Measurements from ENCODE around the gene SLC13A3. TPM values are rescaled to one million over a fixed set of nuclear protein-coding genes. Genes with fewer than 3 reads are reported as not detected.

Gene SLC13A3
- total RNA-seq, 1 experiment from 2014 or later, result 1.3 TPM

- TF ChIP-seq CTCF (conservative IDR thresholded peaks at IDR 0.05; ENCODE audit: low read depth, low read length) (no peak), EZH2 (IDR thresholded peaks at IDR 0.05; ENCODE audit: borderline replicate concordance, low read depth, low read length, poor library complexity, severe bottlenecking) (no peak)
- ChIA-PET CTCF (no interaction called here), POLR2A (ENCODE audit: low non-redundant PET) (no interaction called here)
- Histone ChIP-seq H3K27me3 (replicated peaks; ENCODE audit: insufficient read depth, low read depth, low read length, poor library complexity) (no peaks in the 10 kb centered on the region), H3K4me3 (ENCODE audit: low read depth, low read length, poor library complexity, severe bottlenecking) (no peak overlapping the region), H3K4me1 (ENCODE audit: insufficient read depth, low read length, poor library complexity, severe bottlenecking) (no peaks in the 10 kb centered on the region), H3K9me3 (ENCODE audit: low read depth, low read length, poor library complexity, severe bottlenecking) (peaks cover 6% of the 10 kb centered on the region), H3K27ac (ENCODE audit: low read depth, low read length, poor library complexity, severe bottlenecking) (no peak overlapping the region), H3K36me3 (ENCODE audit: insufficient read depth, low read length, poor library complexity, severe bottlenecking) (no peaks in the 10 kb centered on the region)
- no TSS peak for BruUV-seq (replicated peaks)
- intact Hi-C loops (cut with micrococcal nuclease; ENCODE audit: unreplicated experiment), result no loop called here
- no peak for DNase-seq (ENCODE audit: low spot score)
Measured at GRCh38 chr20:46666818-46667515, 15.7 kb upstream of the SLC13A3 start.

- no peaks in the 10 kb centered on the region for H3K27me3 ChIP-seq (replicated peaks; ENCODE audit: insufficient read depth, low read depth, low read length, poor library complexity)
- intact Hi-C loops (cut with micrococcal nuclease; ENCODE audit: unreplicated experiment), result no loop called here
- POLR2A ChIA-PET (ENCODE audit: low non-redundant PET), result no interaction called here
- BruUV-seq (replicated peaks), result no TSS peak
- DNase-seq (ENCODE audit: low spot score), result no peak
- TF ChIP-seq EZH2 (IDR thresholded peaks at IDR 0.05; ENCODE audit: borderline replicate concordance, low read depth, low read length, poor library complexity, severe bottlenecking), result no peak
- TF ChIP-seq CTCF (conservative IDR thresholded peaks at IDR 0.05; ENCODE audit: low read depth, low read length), result no peak
- no peak overlapping the region for H3K27ac ChIP-seq (ENCODE audit: low read depth, low read length, poor library complexity, severe bottlenecking)
- CTCF ChIA-PET, result no interaction called here
- H3K4me1 ChIP-seq (ENCODE audit: insufficient read depth, low read length, poor library complexity, severe bottlenecking), result no peaks in the 10 kb centered on the region
- H3K4me3 ChIP-seq (ENCODE audit: low read depth, low read length, poor library complexity, severe bottlenecking), result no peak overlapping the region
- H3K36me3 ChIP-seq (ENCODE audit: insufficient read depth, low read length, poor library complexity, severe bottlenecking), result no peaks in the 10 kb centered on the region
- peaks cover 6% of the 10 kb centered on the region for H3K9me3 ChIP-seq (ENCODE audit: low read depth, low read length, poor library complexity, severe bottlenecking)
Measured at GRCh38 chr20:46666306-46666705, 15.0 kb upstream of the SLC13A3 start.

- TF ChIP-seq EZH2 (IDR thresholded peaks at IDR 0.05; ENCODE audit: borderline replicate concordance, low read depth, low read length, poor library complexity, severe bottlenecking), result no peak
- no peak for TF ChIP-seq CTCF (conservative IDR thresholded peaks at IDR 0.05; ENCODE audit: low read depth, low read length)
- intact Hi-C loops (cut with micrococcal nuclease; ENCODE audit: unreplicated experiment), result no loop called here
- H3K27ac ChIP-seq (ENCODE audit: low read depth, low read length, poor library complexity, severe bottlenecking), result no peak overlapping the region
- ChIA-PET CTCF (no interaction called here), POLR2A (ENCODE audit: low non-redundant PET) (no interaction called here)
- no peak for DNase-seq (ENCODE audit: low spot score)
- H3K4me3 ChIP-seq (ENCODE audit: low read depth, low read length, poor library complexity, severe bottlenecking), result no peak overlapping the region
- no peaks in the 10 kb centered on the region for H3K36me3 ChIP-seq (ENCODE audit: insufficient read depth, low read length, poor library complexity, severe bottlenecking)
- H3K4me1 ChIP-seq (ENCODE audit: insufficient read depth, low read length, poor library complexity, severe bottlenecking), result no peaks in the 10 kb centered on the region
- H3K9me3 ChIP-seq (ENCODE audit: low read depth, low read length, poor library complexity, severe bottlenecking), result peaks cover 2% of the 10 kb centered on the region
- no TSS peak for BruUV-seq (replicated peaks)
- H3K27me3 ChIP-seq (replicated peaks; ENCODE audit: insufficient read depth, low read depth, low read length, poor library complexity), result no peaks in the 10 kb centered on the region
Measured at GRCh38 chr20:46665602-46666001, 14.3 kb upstream of the SLC13A3 start.
